ENCODE results near the gene SYNPO2.
"Not testable (repeated sequence)": the region's sequence is repeated elsewhere in the genome, so short reads cannot be mapped to it uniquely, and the experiment has no call there.

The SYNPO2 gene, protein sequence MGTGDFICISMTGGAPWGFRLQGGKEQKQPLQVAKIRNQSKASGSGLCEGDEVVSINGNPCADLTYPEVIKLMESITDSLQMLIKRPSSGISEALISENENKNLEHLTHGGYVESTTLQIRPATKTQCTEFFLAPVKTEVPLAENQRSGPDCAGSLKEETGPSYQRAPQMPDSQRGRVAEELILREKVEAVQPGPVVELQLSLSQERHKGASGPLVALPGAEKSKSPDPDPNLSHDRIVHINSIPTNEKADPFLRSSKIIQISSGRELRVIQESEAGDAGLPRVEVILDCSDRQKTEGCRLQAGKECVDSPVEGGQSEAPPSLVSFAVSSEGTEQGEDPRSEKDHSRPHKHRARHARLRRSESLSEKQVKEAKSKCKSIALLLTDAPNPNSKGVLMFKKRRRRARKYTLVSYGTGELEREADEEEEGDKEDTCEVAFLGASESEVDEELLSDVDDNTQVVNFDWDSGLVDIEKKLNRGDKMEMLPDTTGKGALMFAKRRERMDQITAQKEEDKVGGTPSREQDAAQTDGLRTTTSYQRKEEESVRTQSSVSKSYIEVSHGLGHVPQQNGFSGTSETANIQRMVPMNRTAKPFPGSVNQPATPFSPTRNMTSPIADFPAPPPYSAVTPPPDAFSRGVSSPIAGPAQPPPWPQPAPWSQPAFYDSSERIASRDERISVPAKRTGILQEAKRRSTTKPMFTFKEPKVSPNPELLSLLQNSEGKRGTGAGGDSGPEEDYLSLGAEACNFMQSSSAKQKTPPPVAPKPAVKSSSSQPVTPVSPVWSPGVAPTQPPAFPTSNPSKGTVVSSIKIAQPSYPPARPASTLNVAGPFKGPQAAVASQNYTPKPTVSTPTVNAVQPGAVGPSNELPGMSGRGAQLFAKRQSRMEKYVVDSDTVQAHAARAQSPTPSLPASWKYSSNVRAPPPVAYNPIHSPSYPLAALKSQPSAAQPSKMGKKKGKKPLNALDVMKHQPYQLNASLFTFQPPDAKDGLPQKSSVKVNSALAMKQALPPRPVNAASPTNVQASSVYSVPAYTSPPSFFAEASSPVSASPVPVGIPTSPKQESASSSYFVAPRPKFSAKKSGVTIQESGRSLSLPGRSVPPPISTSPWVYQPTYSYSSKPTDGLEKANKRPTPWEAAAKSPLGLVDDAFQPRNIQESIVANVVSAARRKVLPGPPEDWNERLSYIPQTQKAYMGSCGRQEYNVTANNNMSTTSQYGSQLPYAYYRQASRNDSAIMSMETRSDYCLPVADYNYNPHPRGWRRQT

GRCh38 chr4:118888666-118889311 lies at the start of gene SYNPO2:
SYNPO2 (plus strand) TSS chr4:118888854; CDS start chr4:118889037, 183 bp downstream.
- no peak for DNase-seq

GRCh38 chr4:118839221-118839927 lies 49.3 kb upstream of the SYNPO2 start:
- DNase-seq, result no peak

- DNase-seq, result no peak
Observed at GRCh38 chr4:118842055-118842454, 46.6 kb upstream of the SYNPO2 start.

- DNase-seq, result no peak
Observed at GRCh38 chr4:118843237-118843636, 45.4 kb upstream of the SYNPO2 start.

GRCh38 chr4:118845552-118846050 lies 43.1 kb upstream of the SYNPO2 start:
- no peak for DNase-seq

- DNase-seq, result no peak
Observed at GRCh38 chr4:118846979-118847378, 41.7 kb upstream of the SYNPO2 start.

DNA sequence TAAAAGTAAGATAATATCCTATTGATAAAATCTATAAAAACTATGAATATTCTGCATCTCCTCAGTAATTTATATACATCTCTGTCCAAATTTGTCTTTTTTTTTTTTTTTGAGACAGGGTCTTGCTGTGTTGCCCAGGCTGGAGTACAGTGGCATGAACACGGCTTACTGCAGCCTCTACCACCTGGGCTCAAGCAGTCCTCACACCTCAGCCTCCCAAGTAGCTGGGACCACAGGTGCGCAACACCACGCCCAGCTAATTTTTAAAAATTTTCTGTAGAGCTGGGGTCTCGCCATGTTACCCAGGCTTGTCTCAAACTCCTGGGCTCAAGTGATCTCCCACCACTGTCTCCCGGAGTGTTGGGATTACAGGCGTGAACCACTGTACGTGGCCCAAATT lies 40.4 kb upstream of the SYNPO2 start:
- no peak for DNase-seq

DNA sequence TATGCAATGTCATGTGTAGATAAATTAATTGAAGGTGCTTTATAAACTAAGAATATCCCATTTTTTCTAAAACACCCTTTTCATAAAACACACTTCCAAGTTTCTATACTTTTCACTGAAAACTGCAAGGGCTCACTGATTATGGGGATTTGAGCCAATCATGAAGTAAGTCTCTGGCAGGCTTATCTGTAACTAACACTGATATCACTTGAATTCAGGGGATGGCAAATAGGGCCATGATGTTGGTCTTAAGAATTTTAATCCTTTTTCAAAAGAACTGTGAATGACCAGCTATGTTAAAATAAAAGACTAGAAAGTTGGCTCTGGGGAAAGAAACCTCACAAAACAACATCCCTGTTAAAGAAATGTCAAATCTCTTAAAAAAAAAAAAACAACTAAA lies 39.8 kb upstream of the SYNPO2 start:
- no peak for DNase-seq

GRCh38 chr4:118849867-118850487 lies 38.7 kb upstream of the SYNPO2 start:
- DNase-seq, result no peak

DNA sequence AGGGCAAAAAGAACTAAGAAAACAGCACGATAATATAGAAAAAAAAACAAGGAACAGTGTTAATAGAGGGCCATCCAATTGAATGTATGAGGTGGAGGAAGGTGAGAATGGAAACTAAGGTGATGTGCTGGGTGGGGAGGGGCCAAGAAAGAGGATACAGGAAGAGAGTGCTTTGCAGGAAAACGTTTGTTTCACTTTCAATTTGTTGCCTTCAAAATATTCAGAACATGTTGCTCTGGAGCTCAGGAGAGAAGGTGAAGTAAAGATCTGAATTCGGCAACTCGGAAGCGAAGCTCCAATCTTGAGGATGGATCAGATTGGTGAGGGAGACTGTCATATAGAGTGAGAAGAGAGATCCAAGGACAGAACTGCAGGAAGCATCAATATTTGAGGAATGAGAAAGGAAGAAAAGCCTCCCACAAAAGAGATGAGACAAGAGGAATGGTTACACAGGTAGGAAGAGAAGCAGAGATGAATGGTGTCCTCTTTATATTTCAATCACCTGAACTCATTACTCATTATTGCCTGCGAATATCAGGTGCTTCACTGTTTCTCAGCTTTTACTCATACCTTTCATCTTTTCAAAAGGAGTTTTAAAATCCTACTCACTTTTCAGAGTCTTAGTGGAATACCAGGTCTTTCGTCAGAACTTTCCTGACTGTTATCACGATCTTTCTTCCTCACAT lies 38.0 kb upstream of the SYNPO2 start:
- DNase-seq, result no peak

DNA sequence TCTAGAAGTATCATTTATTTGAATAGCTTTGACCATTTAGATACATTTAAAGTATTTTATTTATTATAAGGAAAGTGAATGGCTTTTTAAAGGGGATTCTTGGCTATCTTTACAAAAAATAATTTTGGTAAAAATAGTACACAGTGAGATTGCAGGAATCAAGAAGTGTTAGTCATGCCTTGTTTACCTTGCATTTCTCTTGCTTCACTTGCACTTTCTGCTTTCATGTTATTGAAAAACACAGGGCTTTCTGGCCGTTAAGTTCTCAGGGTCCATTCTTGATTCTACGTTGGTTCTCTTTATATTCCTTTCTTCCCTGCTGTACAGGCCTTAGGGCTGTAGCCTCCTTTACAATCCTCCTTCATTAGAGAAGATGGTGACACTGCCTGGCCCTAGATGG lies 30.9 kb upstream of the SYNPO2 start:
- no peak for DNase-seq

- DNase-seq, result no peak
Observed at GRCh38 chr4:118858779-118859178, 29.9 kb upstream of the SYNPO2 start.

DNA sequence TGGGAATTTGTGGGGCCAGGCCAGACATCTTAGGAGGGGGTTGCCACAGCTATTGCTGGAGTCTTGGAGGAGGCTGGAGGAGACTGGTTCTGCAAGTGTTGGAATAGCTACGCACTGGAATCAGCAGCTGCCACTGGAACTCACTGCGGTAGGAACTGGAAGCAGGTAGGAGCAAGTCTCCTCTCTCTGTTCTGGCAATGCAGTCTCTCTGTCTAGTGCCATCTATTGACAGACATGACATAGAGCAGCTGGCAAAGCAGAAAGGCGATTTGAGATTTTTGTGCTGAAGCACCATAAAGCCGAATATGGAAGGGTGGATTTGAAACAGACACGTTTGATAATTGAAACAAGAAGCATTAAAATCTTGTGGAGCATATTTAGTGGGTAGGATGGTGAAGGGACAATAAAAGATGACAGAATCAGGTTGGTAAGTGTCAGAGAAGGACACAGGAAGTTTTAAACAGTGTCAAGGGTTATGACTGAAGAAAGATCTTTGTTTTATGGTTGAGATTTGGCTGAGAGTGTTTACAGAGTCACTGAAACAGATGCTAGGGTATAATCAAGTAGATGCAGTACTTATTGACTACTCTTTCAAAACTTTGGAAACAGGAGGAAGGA lies 23.5 kb upstream of the SYNPO2 start:
- peak; percentile 11 to 25 for DNase-seq

DNA sequence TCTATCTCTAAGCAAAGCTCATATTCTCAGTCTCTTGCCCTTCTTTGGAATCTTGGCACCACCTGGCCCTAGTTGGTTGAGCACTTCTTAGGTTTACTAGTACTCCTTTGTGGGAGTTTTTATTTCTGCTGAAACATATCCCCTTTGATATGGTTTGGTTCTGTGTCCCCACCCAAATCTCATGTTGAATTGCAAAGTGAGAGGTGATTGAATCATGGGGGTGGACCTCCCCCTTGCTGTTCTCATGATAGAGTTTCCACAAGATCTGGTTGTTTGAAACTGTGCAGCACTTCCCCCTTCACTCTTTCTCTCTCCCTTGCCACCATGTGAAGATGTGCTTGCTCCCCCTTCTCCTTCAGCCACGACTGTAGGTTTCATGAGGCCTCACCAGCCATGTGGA lies 22.2 kb upstream of the SYNPO2 start:
- no peak for DNase-seq

- no peak for DNase-seq
Observed at GRCh38 chr4:118867311-118868067, 21.2 kb upstream of the SYNPO2 start.

DNA sequence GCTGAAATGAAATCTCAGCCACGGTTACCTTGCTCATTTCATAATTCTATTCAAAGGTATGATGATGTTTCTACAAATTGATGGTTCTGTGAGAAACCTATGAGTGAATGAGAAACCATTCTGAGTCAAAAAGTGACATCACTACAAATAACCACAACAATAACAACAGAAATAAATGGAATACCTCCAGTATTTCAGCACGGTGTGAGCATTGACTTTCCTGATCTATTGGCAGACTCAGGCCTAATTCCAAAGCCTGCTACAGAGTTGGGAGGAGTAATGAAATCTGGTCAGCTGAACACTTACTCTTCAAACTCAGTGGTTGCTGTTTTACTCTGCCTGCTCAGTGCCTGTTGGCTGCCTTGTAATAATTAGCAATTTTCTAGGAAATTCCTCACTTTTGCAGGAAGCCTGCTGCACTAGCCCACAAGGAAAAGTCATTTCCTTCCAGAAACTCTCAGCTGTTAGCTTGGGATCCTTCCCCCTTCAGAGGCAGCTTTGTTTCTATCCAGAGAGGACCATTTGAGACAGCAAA lies 18.8 kb upstream of the SYNPO2 start:
- DNase-seq, result no peak

DNA sequence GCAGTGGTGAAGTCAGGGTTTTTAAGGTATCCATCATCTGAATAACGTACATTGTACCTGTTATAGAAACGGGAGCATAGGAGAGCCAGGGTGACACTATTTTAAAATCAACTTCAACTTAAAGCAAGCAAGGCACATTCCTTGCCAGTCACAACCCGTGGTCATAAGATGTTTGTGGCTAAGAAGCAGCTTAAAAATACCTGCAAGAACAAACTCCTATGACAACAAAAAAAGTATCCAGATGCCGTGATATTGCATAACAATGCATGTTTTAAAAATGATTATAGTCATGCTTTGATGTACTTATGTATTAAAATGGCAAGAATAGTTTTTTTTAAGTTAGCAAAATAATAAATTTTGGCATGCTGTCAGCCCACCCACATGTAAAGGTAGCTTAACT lies 16.5 kb upstream of the SYNPO2 start:
- DNase-seq, result no peak

- no peak for DNase-seq
Observed at GRCh38 chr4:118877797-118878196, 10.9 kb upstream of the SYNPO2 start.

DNA sequence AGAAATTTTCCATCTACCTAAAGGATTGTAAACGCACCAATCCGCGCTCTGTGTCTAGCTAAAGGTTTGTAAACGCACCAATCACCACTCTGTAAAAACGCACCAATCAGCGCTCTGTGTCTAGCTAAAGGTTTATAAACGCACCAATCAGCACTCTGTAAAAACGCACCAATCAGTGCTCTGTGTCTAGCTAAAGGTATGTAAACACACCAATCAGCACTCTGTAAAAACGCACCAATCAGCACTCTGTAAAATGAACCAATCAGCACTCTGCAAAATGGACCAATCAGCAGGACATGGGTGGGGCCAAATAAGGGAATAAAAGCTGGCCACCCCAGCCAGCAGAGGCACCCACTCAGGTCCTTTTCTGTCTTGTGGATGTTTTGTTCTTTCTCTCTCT lies 10.1 kb upstream of the SYNPO2 start:
- DNase-seq, result not testable (repeated sequence)

All from inflammatory macrophage treated with lipopolysaccharide for 1 hour (primary cell).